Endothelial cell (in vitro differentiated cells): Measurements from ENCODE around the gene IFT172. TPM values are rescaled to one million over a fixed set of nuclear protein-coding genes. Genes with fewer than 3 reads are reported as not detected.

Experiments
- DNase-seq: peaks from one replicate; pipeline ENCODE4 v3.0.0; 2021; ENCODE audit warnings: low spot score
- H3K27ac Mint-ChIP-seq: one replicate; pipeline ENCODE4 v1.8.0; 2021; ENCODE audit warnings: mixed read lengths, inconsistent platforms; ENCODE audit not compliant: unreplicated experiment
- H3K27me3 Mint-ChIP-seq: one replicate; pipeline ENCODE4 v1.8.0; 2021; ENCODE audit warnings: mild to moderate bottlenecking, moderate library complexity, mixed read lengths, inconsistent platforms; ENCODE audit not compliant: unreplicated experiment
- H3K36me3 Mint-ChIP-seq: one replicate; pipeline ENCODE4 v1.8.0; 2021; ENCODE audit warnings: mild to moderate bottlenecking, low read depth, mixed read lengths, inconsistent platforms; ENCODE audit not compliant: unreplicated experiment
- H3K4me1 Mint-ChIP-seq: one replicate; pipeline ENCODE4 v1.8.0; 2021; ENCODE audit warnings: mild to moderate bottlenecking, mixed read lengths, inconsistent platforms; ENCODE audit not compliant: unreplicated experiment
- H3K4me3 Mint-ChIP-seq: one replicate; pipeline ENCODE4 v1.8.0; 2021; ENCODE audit warnings: mild to moderate bottlenecking, mixed read lengths, inconsistent platforms; ENCODE audit not compliant: unreplicated experiment
- H3K9me3 Mint-ChIP-seq: one replicate; pipeline ENCODE4 v1.8.0; 2021; ENCODE audit warnings: mixed read lengths, inconsistent platforms; ENCODE audit not compliant: unreplicated experiment
- total RNA-seq: library from RNA; stranded (reverse); fragmentation: NEBNext Ultra II Directional; extraction: Animal tissue kit (Norgen Biotek cat#: 25700); gene quantifications from one replicate; pipeline ENCODE4 v1.2.1, GENCODE V29; 2021; ENCODE audit not compliant: unreplicated experiment
- TF ChIP-seq, protein P1 (sequence below): fragments of 200-600 bp; sonication (generic); IDR thresholded peaks from one replicate; pipeline ENCODE4 v1.5.0; 2021; ENCODE audit warnings: antibody characterized with exemption; ENCODE audit not compliant: unreplicated experiment

IFT172 gene
- total RNA-seq, 1 donor from 2014 or later: 32.2 TPM

DNA sequence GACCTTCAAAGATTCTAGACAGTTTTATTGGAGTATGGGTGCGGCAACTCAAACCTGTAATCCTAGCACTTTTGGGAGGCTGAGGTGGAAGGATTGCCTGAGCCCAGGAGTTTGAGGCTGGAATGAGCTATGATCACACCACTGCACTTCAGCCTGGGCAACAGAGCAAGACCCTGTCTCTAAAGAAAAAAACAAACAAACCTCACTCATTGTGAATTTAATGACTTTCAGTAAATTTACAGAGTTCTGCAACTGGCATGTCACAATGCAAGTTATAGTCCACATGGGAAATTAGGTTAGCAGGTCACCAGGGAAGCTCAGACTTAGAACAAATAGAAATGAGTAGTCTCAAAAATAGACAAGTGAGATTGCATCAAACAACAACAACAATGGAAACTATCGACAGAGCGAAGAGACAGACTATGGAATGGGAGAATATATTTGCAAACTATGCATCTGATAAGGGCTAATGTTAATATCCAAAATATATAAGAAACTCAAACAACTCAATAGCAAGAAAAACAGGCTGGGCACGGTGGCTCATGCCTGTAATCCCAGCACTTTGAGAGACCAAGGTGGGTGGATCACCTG lies 67.8 kb downstream of the IFT172 start:
- Mint-ChIP-seq H3K9me3 (no peaks in the 10 kb centered on the region), H3K4me3 (no peak overlapping the region), H3K27ac (no peak overlapping the region), H3K4me1 (no peaks in the 10 kb centered on the region), H3K27me3 (no peaks in the 10 kb centered on the region), H3K36me3 (no peaks in the 10 kb centered on the region)
- TF ChIP-seq, protein P1, sequence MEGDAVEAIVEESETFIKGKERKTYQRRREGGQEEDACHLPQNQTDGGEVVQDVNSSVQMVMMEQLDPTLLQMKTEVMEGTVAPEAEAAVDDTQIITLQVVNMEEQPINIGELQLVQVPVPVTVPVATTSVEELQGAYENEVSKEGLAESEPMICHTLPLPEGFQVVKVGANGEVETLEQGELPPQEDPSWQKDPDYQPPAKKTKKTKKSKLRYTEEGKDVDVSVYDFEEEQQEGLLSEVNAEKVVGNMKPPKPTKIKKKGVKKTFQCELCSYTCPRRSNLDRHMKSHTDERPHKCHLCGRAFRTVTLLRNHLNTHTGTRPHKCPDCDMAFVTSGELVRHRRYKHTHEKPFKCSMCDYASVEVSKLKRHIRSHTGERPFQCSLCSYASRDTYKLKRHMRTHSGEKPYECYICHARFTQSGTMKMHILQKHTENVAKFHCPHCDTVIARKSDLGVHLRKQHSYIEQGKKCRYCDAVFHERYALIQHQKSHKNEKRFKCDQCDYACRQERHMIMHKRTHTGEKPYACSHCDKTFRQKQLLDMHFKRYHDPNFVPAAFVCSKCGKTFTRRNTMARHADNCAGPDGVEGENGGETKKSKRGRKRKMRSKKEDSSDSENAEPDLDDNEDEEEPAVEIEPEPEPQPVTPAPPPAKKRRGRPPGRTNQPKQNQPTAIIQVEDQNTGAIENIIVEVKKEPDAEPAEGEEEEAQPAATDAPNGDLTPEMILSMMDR: no peak
- DNase-seq: no peak

DNA sequence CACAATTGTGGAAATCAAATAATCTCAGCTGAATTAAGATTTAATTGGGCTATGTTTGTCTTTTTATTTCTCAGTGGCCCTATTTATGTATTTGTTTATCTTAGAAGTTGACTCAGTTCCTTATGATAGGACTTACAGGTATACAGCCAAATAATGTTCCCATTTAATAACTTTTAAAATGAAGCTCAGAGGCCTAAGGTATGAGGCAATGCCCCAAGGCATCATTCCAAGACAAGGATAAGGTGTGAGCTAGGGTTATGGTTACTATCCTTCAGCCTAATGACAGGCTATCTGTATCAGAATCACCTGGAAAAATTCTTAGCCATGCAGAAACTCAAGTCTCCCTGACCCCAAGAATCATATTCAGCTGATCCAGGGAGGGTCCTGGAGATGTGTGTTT lies 68.5 kb downstream of the IFT172 start:
- Mint-ChIP-seq H3K36me3 (no peaks in the 10 kb centered on the region), H3K4me1 (no peaks in the 10 kb centered on the region), H3K27me3 (no peaks in the 10 kb centered on the region), H3K9me3 (no peaks in the 10 kb centered on the region), H3K4me3 (no peak overlapping the region), H3K27ac (no peak overlapping the region)
- DNase-seq: no peak
- TF ChIP-seq, protein P1: no peak

- no peaks in the 10 kb centered on the region for H3K27me3 Mint-ChIP-seq
- H3K27ac Mint-ChIP-seq: no peak overlapping the region
- no peak overlapping the region for H3K4me3 Mint-ChIP-seq
- no peaks in the 10 kb centered on the region for H3K4me1 Mint-ChIP-seq
- no peaks in the 10 kb centered on the region for H3K36me3 Mint-ChIP-seq
- H3K9me3 Mint-ChIP-seq: no peaks in the 10 kb centered on the region
- DNase-seq: no peak
- TF ChIP-seq, protein P1: no peak
Measured at GRCh38 chr2:27416151-27416550, 73.4 kb downstream of the IFT172 start.

DNA sequence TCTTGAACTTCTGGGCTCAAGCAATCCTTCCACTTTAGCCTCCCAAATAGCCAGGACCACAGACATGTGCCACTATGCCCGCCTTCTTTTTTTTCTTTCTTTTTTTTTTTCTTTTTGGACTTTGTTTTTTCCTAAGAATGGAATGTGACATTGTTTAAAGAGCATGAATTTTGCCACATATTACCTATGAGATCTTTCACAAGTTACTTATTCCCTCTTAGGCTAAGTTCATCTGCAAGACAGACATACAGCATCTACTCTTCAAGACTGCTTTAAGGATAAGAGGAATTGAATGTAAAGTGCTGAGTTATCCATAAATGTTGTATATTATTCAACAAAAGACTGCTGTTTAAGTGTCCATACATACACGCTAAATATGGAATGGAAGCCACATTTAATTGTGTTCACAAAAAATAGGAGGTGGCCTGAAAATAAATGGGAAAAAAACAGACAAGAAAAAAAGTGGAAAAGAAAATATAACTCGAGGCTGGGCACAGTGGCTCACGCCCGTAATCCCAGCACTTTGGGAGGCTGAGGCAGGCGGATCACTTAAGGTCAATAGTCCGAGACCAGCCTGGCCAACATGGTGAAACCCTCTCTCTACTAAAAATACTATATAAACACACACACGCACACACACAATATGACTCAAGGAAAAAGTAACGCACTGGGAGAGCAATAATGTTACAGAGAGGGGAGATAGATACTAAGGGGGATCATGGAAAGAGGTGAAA lies 77.0 kb downstream of the IFT172 start:
- Mint-ChIP-seq H3K27me3 (peaks cover 7% of the 10 kb centered on the region), H3K4me3 (no peak overlapping the region), H3K36me3 (peaks cover 9% of the 10 kb centered on the region)

More for the DNA sequence above, 77.0 kb downstream of the IFT172 start:
- DNase-seq: no peak
- Mint-ChIP-seq H3K9me3 (no peaks in the 10 kb centered on the region), H3K27ac (no peak overlapping the region), H3K4me1 (peaks cover 10% of the 10 kb centered on the region)
- TF ChIP-seq, protein P1: no peak
